Neural cell (in vitro differentiated cells): ENCODE results near the gene LRRC38. TPM values are rescaled to one million over a fixed set of nuclear protein-coding genes. Genes with fewer than 3 reads are reported as not detected.

Source experiments
- H2AFZ ChIP-seq: fragments of 200-600, 300-800 bp; sonication (generic), shearing (Covaris generic); 2 replicates; pipeline ENCODE4 v1.6.0; 2014; ENCODE audit warnings: low read depth, mild to moderate bottlenecking, antibody characterized with exemption, low read length, moderate library complexity
- H3F3A ChIP-seq: fragments of 200-600 bp; shearing (Covaris generic); 2 replicates; pipeline ENCODE4 v1.6.1; 2016; ENCODE audit warnings: mild to moderate bottlenecking, moderate library complexity, mixed read lengths, antibody characterized with exemption, low read length; ENCODE audit not compliant: insufficient read depth, poor library complexity, severe bottlenecking
- H3K27ac ChIP-seq: fragments of 200-600, 300-800 bp; sonication (generic), shearing (Covaris generic); 2 replicates; pipeline ENCODE4 v1.5.1; 2014; ENCODE audit warnings: mild to moderate bottlenecking, low read length, moderate library complexity
- H3K27me3 ChIP-seq: fragments of 300-800, 200-600 bp; sonication (generic), shearing (Covaris generic); 2 replicates; pipeline ENCODE4 v1.6.0; 2014; ENCODE audit warnings: mild to moderate bottlenecking, low read depth, low read length, moderate library complexity; ENCODE audit not compliant: insufficient read depth
- H3K36me3 ChIP-seq: fragments of 300-800, 200-600 bp; sonication (generic), shearing (Covaris generic); 2 replicates; pipeline ENCODE4 v1.5.1; 2014; ENCODE audit warnings: mild to moderate bottlenecking, antibody characterized with exemption, low read length, moderate library complexity; ENCODE audit not compliant: insufficient read depth
- H3K4me2 ChIP-seq: fragments of 300-800, 200-600 bp; sonication (generic), shearing (Covaris generic); 2 replicates; pipeline ENCODE4 v1.6.0; 2014; ENCODE audit warnings: mild to moderate bottlenecking, low read length
- H3K4me3 ChIP-seq: fragments of 300-800, 200-600 bp; sonication (generic), shearing (Covaris generic); 2 replicates; pipeline ENCODE4 v1.5.1; 2014; ENCODE audit warnings: mild to moderate bottlenecking, low read length, moderate library complexity
- H3K79me2 ChIP-seq: fragments of 200-600 bp; shearing (Covaris generic); replicated peaks from 2 replicates; pipeline ENCODE4 v1.6.0; 2014; ENCODE audit warnings: mild to moderate bottlenecking, low read length, moderate library complexity; ENCODE audit not compliant: insufficient read depth
- H3K9ac ChIP-seq: fragments of 300-800, 200-600 bp; sonication (generic), shearing (Covaris generic); 2 replicates; pipeline ENCODE4 v1.6.1; 2016; ENCODE audit warnings: mild to moderate bottlenecking, low read length, mixed read lengths
- H3K9me2 ChIP-seq: fragments of 200-600 bp; shearing (Covaris generic); 2 replicates; pipeline ENCODE4 v1.6.1; 2016; ENCODE audit warnings: mild to moderate bottlenecking, low read length, mixed read lengths; ENCODE audit not compliant: insufficient read depth
- H3K9me3 ChIP-seq: fragments of 200-600, 300-800 bp; sonication (generic), shearing (Covaris generic); 2 replicates; pipeline ENCODE4 v1.6.1; 2016; ENCODE audit warnings: mild to moderate bottlenecking, mixed run types, low read length, moderate library complexity, mixed read lengths
- H4K20me1 ChIP-seq: fragments of 200-600 bp; shearing (Covaris generic); 2 replicates; pipeline ENCODE4 v1.6.1; 2016; ENCODE audit warnings: mild to moderate bottlenecking, mixed run types; ENCODE audit not compliant: insufficient read depth
- EP300 ChIP-seq: fragments of 450-650 bp; conservative IDR thresholded peaks from 2 replicates; pipeline ENCODE4 v1.6.1; 2014; ENCODE audit warnings: antibody characterized with exemption, mild to moderate bottlenecking, moderate library complexity; ENCODE audit not compliant: poor library complexity, severe bottlenecking
- EZH2 ChIP-seq: fragments of 200-600, 300-800 bp; shearing (Covaris generic), sonication (generic); IDR thresholded peaks from 2 replicates; pipeline ENCODE4 v1.6.1; 2014; ENCODE audit warnings: antibody characterized with exemption, low read length, borderline replicate concordance, mild to moderate bottlenecking; ENCODE audit not compliant: insufficient read depth, poor library complexity, severe bottlenecking
- MXI1 ChIP-seq: fragments of 450-650 bp; conservative IDR thresholded peaks from 2 replicates; pipeline ENCODE4 v1.6.1; 2014; ENCODE audit warnings: antibody characterized with exemption, mild to moderate bottlenecking; ENCODE audit not compliant: poor library complexity, severe bottlenecking
- POLR2AphosphoS5 ChIP-seq: IDR thresholded peaks from 2 replicates; pipeline ENCODE4 v1.6.1; 2012
- RAD21 ChIP-seq: fragments of 450-650 bp; conservative IDR thresholded peaks from 2 replicates; pipeline ENCODE4 v1.6.1; 2014; ENCODE audit warnings: antibody characterized with exemption, mild to moderate bottlenecking, moderate library complexity
- SMC3 ChIP-seq: fragments of 450-650 bp; conservative IDR thresholded peaks from 2 replicates; pipeline ENCODE4 v1.6.1; 2014; ENCODE audit warnings: antibody characterized with exemption, mild to moderate bottlenecking, moderate library complexity; ENCODE audit not compliant: poor library complexity
- TAF1 ChIP-seq: IDR thresholded peaks from 2 replicates; pipeline ENCODE4 v1.6.1; 2012; ENCODE audit warnings: low read depth
- polyA plus RNA-seq: library from polyadenylated mRNA; depleted of rRNA; stranded (reverse); fragments of >200 nt; gene quantifications from 2 replicates; pipeline ENCODE4 v1.2.3, GENCODE V29; 2014
- TF ChIP-seq, protein P1 (sequence below): fragments of 450-650 bp; IDR thresholded peaks from 2 replicates; pipeline ENCODE4 v1.5.1; 2014; ENCODE audit warnings: antibody characterized with exemption, mild to moderate bottlenecking, moderate library complexity; ENCODE audit not compliant: poor library complexity, severe bottlenecking
- TF ChIP-seq, protein P2 (sequence below): IDR thresholded peaks from 2 replicates; pipeline ENCODE4 v1.6.1; 2012; ENCODE audit warnings: borderline replicate concordance

The LRRC38 gene
- polyA plus RNA-seq, 1 donor from 2014 or later, result not detected

DNA sequence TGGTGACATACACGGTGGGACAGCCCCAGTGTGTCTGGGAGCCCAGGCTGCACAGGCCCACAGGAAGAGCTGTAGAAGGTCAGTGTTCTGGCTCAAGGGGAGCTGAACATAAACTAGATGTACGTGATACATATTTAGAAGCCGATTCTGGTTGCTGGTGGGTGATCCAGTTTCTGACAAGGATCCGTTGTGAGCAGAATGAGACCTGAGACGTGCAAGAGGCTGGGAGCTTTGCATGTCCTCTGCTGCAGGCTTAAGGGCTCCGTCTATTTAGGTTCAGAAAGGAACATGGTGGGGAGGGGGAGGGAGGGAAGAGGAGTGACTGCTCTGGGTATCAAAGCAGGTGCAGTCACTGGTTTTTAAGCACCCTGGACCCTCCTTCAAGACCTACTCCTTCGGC is 18.6 kb downstream of the LRRC38 start:
- Histone ChIP-seq H3K9me3 (no peaks in the 10 kb centered on the region), H3K4me3 (no peak overlapping the region), H4K20me1 (no peaks in the 10 kb centered on the region), H3K79me2 (no peaks in the 10 kb centered on the region), H2AFZ (no peak overlapping the region), H3F3A (no peaks in the 10 kb centered on the region), H3K9me2 (no peaks in the 10 kb centered on the region), H3K9ac (no peak overlapping the region), H3K27ac (no peak overlapping the region), H3K27me3 (no peaks in the 10 kb centered on the region), H3K4me2 (no peak overlapping the region), H3K36me3 (no peaks in the 10 kb centered on the region)
- TF ChIP-seq MXI1 (no peak), RAD21 (no peak), EZH2 (no peak), EP300 (no peak), SMC3 (no peak), TAF1 (no peak)
- TF ChIP-seq, protein P1, sequence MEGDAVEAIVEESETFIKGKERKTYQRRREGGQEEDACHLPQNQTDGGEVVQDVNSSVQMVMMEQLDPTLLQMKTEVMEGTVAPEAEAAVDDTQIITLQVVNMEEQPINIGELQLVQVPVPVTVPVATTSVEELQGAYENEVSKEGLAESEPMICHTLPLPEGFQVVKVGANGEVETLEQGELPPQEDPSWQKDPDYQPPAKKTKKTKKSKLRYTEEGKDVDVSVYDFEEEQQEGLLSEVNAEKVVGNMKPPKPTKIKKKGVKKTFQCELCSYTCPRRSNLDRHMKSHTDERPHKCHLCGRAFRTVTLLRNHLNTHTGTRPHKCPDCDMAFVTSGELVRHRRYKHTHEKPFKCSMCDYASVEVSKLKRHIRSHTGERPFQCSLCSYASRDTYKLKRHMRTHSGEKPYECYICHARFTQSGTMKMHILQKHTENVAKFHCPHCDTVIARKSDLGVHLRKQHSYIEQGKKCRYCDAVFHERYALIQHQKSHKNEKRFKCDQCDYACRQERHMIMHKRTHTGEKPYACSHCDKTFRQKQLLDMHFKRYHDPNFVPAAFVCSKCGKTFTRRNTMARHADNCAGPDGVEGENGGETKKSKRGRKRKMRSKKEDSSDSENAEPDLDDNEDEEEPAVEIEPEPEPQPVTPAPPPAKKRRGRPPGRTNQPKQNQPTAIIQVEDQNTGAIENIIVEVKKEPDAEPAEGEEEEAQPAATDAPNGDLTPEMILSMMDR, result no peak
- TF ChIP-seq, protein P2, sequence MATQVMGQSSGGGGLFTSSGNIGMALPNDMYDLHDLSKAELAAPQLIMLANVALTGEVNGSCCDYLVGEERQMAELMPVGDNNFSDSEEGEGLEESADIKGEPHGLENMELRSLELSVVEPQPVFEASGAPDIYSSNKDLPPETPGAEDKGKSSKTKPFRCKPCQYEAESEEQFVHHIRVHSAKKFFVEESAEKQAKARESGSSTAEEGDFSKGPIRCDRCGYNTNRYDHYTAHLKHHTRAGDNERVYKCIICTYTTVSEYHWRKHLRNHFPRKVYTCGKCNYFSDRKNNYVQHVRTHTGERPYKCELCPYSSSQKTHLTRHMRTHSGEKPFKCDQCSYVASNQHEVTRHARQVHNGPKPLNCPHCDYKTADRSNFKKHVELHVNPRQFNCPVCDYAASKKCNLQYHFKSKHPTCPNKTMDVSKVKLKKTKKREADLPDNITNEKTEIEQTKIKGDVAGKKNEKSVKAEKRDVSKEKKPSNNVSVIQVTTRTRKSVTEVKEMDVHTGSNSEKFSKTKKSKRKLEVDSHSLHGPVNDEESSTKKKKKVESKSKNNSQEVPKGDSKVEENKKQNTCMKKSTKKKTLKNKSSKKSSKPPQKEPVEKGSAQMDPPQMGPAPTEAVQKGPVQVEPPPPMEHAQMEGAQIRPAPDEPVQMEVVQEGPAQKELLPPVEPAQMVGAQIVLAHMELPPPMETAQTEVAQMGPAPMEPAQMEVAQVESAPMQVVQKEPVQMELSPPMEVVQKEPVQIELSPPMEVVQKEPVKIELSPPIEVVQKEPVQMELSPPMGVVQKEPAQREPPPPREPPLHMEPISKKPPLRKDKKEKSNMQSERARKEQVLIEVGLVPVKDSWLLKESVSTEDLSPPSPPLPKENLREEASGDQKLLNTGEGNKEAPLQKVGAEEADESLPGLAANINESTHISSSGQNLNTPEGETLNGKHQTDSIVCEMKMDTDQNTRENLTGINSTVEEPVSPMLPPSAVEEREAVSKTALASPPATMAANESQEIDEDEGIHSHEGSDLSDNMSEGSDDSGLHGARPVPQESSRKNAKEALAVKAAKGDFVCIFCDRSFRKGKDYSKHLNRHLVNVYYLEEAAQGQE, result no peak

DNA sequence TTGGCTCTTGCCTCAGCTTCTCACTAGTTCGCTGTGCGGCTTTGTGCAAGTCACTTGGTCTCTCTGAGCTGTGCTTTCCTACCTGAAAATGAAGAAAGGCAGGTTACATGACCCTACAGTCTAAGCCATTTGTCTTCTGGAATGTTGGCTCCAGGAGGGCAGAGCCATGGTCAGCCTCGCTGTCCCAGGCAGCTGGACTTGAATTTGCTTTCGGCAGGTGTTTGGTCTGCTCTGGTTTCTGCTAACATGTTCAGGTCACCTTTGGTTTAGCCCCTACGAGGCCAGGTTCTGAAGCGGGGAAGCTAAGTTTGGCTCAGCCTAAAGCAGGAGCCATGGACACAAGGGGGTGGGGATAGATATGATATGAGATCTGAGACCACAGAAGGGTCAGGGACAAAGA is 19.1 kb downstream of the LRRC38 start:
- H3K4me2 ChIP-seq, result no peak overlapping the region
- no peak overlapping the region for H2AFZ ChIP-seq
- no peak overlapping the region for H3K27ac ChIP-seq
- no peak overlapping the region for H3K4me3 ChIP-seq
- H3K27me3 ChIP-seq, result no peaks in the 10 kb centered on the region
- no peak for TF ChIP-seq POLR2AphosphoS5
- no peak for TF ChIP-seq EZH2
- no peak for TF ChIP-seq SMC3
- no peak for TF ChIP-seq EP300
- TF ChIP-seq, protein P1, result no peak
- TF ChIP-seq, protein P2, result no peak
- no peak for TF ChIP-seq TAF1
- no peak for TF ChIP-seq MXI1
- no peak for TF ChIP-seq RAD21
- H3K79me2 ChIP-seq, result no peaks in the 10 kb centered on the region
- no peaks in the 10 kb centered on the region for H4K20me1 ChIP-seq
- H3K9me3 ChIP-seq, result no peaks in the 10 kb centered on the region
- no peaks in the 10 kb centered on the region for H3K36me3 ChIP-seq
- no peak overlapping the region for H3K9ac ChIP-seq
- no peaks in the 10 kb centered on the region for H3F3A ChIP-seq
- H3K9me2 ChIP-seq, result no peaks in the 10 kb centered on the region
